Astrocyte (in vitro differentiated cells and primary cell): Measurements from ENCODE around the gene HOXB2. TPM values are rescaled to one million over a fixed set of nuclear protein-coding genes. Genes with fewer than 3 reads are reported as not detected.

ENCODE experiments used
- DNase-seq: peaks from one replicate; pipeline ENCODE4 v3.0.0-alpha.2; 2010; ENCODE audit warnings: low read depth
- FAIRE-seq: peaks from 2 replicates; lab custom pipeline; 2011; peaks lifted over from hg19 to GRCh38; lab: Jason Lieb, UNC
- H2AFZ ChIP-seq: 2 replicates; pipeline ENCODE4 v1.6.0; 2012; ENCODE audit warnings: low read depth, low read length, inconsistent platforms
- H3K27ac ChIP-seq: 2 replicates; pipeline ENCODE4 v1.5.1; 2011; ENCODE audit warnings: low read depth, low read length, inconsistent platforms
- H3K27me3 ChIP-seq: 2 replicates; pipeline ENCODE4 v1.6.0; 2011; ENCODE audit warnings: low read length, inconsistent platforms; ENCODE audit not compliant: insufficient read depth
- H3K36me3 ChIP-seq: 2 replicates; pipeline ENCODE4 v1.5.1; 2011; ENCODE audit warnings: low read length, inconsistent platforms; ENCODE audit not compliant: insufficient read depth
- H3K4me1 ChIP-seq: 2 replicates; pipeline ENCODE4 v1.5.1; 2011; ENCODE audit warnings: low read length, inconsistent platforms; ENCODE audit not compliant: insufficient read depth
- H3K4me2 ChIP-seq: 2 replicates; pipeline ENCODE4 v1.6.0; 2012; ENCODE audit warnings: low read length, inconsistent platforms
- H3K4me3 ChIP-seq: 2 replicates; pipeline ENCODE4 v1.5.1; 2011; ENCODE audit warnings: low read depth, mild to moderate bottlenecking, low read length, inconsistent platforms; ENCODE audit not compliant: insufficient read depth
- H3K79me2 ChIP-seq: 2 replicates; pipeline ENCODE4 v1.6.0; 2012; ENCODE audit warnings: mild to moderate bottlenecking, low read length, inconsistent platforms; ENCODE audit not compliant: insufficient read depth
- H3K9ac ChIP-seq: 2 replicates; pipeline ENCODE4 v1.6.0; 2012; ENCODE audit warnings: mild to moderate bottlenecking, low read length, inconsistent platforms
- H3K9me3 ChIP-seq: 2 replicates; pipeline ENCODE4 v1.5.1; 2012; ENCODE audit warnings: low read depth, mild to moderate bottlenecking, low read length, inconsistent platforms; ENCODE audit not compliant: insufficient read depth
- H4K20me1 ChIP-seq: 2 replicates; pipeline ENCODE4 v1.6.0; 2012; ENCODE audit warnings: low read length, inconsistent platforms; ENCODE audit not compliant: insufficient read depth
- H3K27ac Mint-ChIP-seq: one replicate; pipeline ENCODE4 v1.8.0; 2021; ENCODE audit warnings: mild to moderate bottlenecking, mixed read lengths; ENCODE audit not compliant: unreplicated experiment
- H3K27me3 Mint-ChIP-seq: one replicate; pipeline ENCODE4 v1.8.0; 2021; ENCODE audit warnings: low read depth, mixed read lengths; ENCODE audit not compliant: unreplicated experiment
- H3K36me3 Mint-ChIP-seq: one replicate; pipeline ENCODE4 v1.8.0; 2021; ENCODE audit warnings: low read depth, mixed read lengths; ENCODE audit not compliant: unreplicated experiment
- H3K4me1 Mint-ChIP-seq: one replicate; pipeline ENCODE4 v1.8.0; 2021; ENCODE audit warnings: low read depth, mixed read lengths; ENCODE audit not compliant: unreplicated experiment
- H3K4me3 Mint-ChIP-seq: one replicate; pipeline ENCODE4 v1.8.0; 2021; ENCODE audit warnings: mild to moderate bottlenecking, moderate library complexity, mixed read lengths; ENCODE audit not compliant: unreplicated experiment
- H3K9me3 Mint-ChIP-seq: one replicate; pipeline ENCODE4 v1.8.0; 2021; ENCODE audit warnings: mild to moderate bottlenecking, mixed read lengths; ENCODE audit not compliant: unreplicated experiment
- EZH2 ChIP-seq: IDR thresholded peaks from 2 replicates; pipeline ENCODE4 v1.6.1; 2012; ENCODE audit warnings: mild to moderate bottlenecking, low read length, inconsistent platforms; ENCODE audit not compliant: insufficient read depth
- total RNA-seq: library from RNA; stranded (reverse); gene quantifications from 2 replicates; pipeline ENCODE4 v1.2.1, GENCODE V29; 2021
- TF ChIP-seq, protein P1 (sequence below): IDR thresholded peaks from 2 replicates; pipeline ENCODE4 v1.5.1; 2011; ENCODE audit warnings: low read depth, mild to moderate bottlenecking, inconsistent platforms, low read length, moderate library complexity; ENCODE audit not compliant: insufficient read depth

The HOXB2 gene
- total RNA-seq, 1 donor from 2014 or later = 0.41 TPM

DNA sequence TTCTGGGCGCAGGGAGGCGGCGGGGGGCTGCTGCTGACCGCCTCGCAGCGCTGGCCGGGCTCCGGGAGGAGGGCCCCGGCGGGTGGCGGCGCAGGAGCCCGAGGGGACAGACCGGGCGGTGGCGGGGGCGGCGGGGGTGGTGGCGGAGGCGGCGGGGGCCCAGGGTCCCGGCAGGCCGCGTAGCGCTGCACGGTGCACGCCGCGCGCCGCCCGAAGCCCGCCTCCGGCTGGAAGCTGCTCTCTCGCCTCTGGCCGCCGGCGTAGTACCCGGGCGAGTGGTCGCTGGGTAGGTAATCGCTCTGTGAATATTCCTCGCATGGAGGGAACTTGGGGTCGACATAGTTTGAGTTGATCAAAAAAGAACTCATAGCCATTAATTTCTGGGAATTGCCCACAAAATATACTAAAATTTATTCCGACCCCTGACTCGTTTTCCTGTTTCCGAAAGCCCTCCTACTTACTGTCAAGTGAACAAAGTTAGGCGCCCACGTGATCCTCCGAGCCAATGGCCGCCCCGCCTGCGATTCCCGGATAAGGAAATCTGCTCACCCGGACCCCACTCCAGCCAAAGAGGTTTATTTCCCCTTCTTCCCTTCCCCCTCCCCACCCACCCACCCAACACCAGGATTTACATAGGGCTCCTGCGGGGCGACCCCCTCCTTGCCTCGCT, 33.2 kb upstream of the HOXB2 start, which contains the start of gene HOXB4:
TSS of gene HOXB4 (minus strand) at position 405 of the 670 bp plus-strand sequence. CDS start at position 374, 31 bp downstream.
- Histone ChIP-seq H3K36me3 (no peaks in the 10 kb centered on the region), H3K9ac (peak within 1 kb of the TSS; percentile 82), H4K20me1 (peaks cover 4% of the 10 kb centered on the region), H3K9me3 (no peaks in the 10 kb centered on the region), H3K27ac (peak within 1 kb of the TSS; percentile 77), H3K79me2 (peaks cover 72% of the 10 kb centered on the region), H3K27me3 (peaks cover 87% of the 10 kb centered on the region), H2AFZ (no peak within 1 kb of the TSS), H3K4me3 (peak within 1 kb of the TSS; percentile 58), H3K4me2 (peak within 1 kb of the TSS; percentile 84), H3K4me1 (peaks cover 13% of the 10 kb centered on the region)
- DNase-seq = peak; percentile 78
- Mint-ChIP-seq H3K4me1 (no peaks in the 10 kb centered on the region), H3K27me3 (peaks cover 71% of the 10 kb centered on the region), H3K36me3 (peaks cover 3% of the 10 kb centered on the region), H3K9me3 (peaks cover 33% of the 10 kb centered on the region), H3K4me3 (no peak within 1 kb of the TSS), H3K27ac (no peak within 1 kb of the TSS)
- TF ChIP-seq, protein P1, sequence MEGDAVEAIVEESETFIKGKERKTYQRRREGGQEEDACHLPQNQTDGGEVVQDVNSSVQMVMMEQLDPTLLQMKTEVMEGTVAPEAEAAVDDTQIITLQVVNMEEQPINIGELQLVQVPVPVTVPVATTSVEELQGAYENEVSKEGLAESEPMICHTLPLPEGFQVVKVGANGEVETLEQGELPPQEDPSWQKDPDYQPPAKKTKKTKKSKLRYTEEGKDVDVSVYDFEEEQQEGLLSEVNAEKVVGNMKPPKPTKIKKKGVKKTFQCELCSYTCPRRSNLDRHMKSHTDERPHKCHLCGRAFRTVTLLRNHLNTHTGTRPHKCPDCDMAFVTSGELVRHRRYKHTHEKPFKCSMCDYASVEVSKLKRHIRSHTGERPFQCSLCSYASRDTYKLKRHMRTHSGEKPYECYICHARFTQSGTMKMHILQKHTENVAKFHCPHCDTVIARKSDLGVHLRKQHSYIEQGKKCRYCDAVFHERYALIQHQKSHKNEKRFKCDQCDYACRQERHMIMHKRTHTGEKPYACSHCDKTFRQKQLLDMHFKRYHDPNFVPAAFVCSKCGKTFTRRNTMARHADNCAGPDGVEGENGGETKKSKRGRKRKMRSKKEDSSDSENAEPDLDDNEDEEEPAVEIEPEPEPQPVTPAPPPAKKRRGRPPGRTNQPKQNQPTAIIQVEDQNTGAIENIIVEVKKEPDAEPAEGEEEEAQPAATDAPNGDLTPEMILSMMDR = no peak
- TF ChIP-seq EZH2 = no peak
- FAIRE-seq = no peak

DNA sequence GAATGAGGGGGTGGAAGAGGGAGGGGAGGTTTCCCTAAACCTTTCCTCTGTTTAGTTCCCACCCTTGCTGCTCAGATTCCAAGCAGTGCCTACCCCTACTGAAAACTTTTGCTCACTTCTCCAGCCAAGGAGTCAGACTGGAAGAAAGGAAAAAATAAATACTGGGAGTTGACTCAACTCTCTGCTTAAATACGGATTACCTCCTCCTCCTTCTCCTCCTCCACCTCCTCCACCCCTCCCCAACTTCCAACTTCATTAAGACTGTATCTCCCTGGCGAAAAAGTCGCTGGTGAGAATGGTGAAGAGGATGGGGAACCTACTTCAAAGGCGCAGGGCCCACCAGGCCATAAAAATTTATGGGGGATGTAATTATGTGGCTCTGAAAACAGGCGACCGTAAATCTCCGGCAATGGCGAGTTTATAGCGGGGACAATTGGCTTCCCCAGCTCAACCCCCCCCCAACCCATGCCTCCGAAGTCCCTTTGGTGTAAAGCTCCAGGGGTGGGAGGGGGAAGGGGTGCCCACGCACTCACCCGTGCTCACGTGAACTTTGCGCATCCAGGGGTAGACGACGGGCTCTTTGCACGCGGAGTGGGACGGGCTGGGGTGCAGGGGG, 32.5 kb upstream of the HOXB2 start:
- H3K27me3 Mint-ChIP-seq = peaks cover 64% of the 10 kb centered on the region
- peaks cover 4% of the 10 kb centered on the region for H4K20me1 ChIP-seq
- H3K4me1 Mint-ChIP-seq = no peaks in the 10 kb centered on the region
- no peak for FAIRE-seq
- H3K79me2 ChIP-seq = peaks cover 75% of the 10 kb centered on the region
- H3K4me3 Mint-ChIP-seq = no peak overlapping the region
- peaks cover 28% of the 10 kb centered on the region for H3K9me3 Mint-ChIP-seq
- no peaks in the 10 kb centered on the region for H3K36me3 ChIP-seq
- peaks cover 3% of the 10 kb centered on the region for H3K36me3 Mint-ChIP-seq
- no peaks in the 10 kb centered on the region for H3K9me3 ChIP-seq
- no peak for DNase-seq
- peak overlapping the region; percentile 80 for H3K4me2 ChIP-seq
- peak overlapping the region; percentile 81 for H3K9ac ChIP-seq
- TF ChIP-seq, protein P1 = no peak
- TF ChIP-seq EZH2 = peak; percentile 65
- H2AFZ ChIP-seq = no peak overlapping the region
- H3K4me1 ChIP-seq = peaks cover 13% of the 10 kb centered on the region
- no peak overlapping the region for H3K27ac Mint-ChIP-seq
- peak overlapping the region; percentile 58 for H3K4me3 ChIP-seq
- peak overlapping the region; percentile 77 for H3K27ac ChIP-seq
- H3K27me3 ChIP-seq = peaks cover 88% of the 10 kb centered on the region
